ENCODE data around the gene IRX4.

DNA sequence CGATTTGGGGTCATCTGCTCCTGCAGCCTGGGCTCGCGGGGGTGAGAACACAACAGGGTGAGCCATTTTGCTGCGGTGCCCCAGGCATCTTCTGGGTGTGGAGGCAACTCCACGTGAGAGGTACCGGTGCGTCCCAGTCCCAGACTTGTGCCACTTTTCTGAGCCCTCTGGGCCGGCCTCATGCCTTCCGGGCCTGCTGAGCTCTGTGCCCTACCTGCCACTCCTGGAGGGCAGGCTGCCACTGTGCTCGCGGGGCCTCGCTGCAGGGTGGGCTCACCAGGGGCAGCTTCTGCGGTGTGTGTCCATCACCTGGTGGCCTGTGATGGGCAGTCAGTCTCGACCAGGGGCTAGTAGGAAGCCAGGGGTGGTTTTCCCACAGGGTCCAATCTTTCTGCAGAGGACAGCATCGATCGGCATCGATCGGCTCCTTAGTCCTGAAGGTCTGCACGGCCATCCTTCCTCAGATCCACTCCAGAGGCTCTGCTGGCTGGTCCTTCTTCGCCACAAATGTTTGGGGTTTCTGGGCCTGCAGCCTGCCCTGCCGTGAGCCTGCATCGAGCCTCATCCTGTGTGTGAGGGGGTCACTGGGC, 22.6 kb downstream of the IRX4 start:
- TF ChIP-seq POLR2AphosphoS5 (IDR thresholded peaks at IDR 0.05; ENCODE audit: insufficient read depth, low read depth, low read length) (no peak), POLR2A (IDR thresholded peaks at IDR 0.05; ENCODE audit: low read depth, low read length) (no peak), GATA2 (IDR thresholded peaks at IDR 0.05; ENCODE audit: insufficient read depth, insufficient read length, low read depth, low read length) (no peak), EZH2 (IDR thresholded peaks at IDR 0.05; ENCODE audit: borderline replicate concordance, low read depth, low read length, severe bottlenecking) (no peak), JUN (IDR thresholded peaks at IDR 0.05; ENCODE audit: borderline replicate concordance, insufficient read depth, insufficient read length, low read depth) (no peak), MYC (IDR thresholded peaks at IDR 0.05; ENCODE audit: low read depth, low read length) (no peak)
- TF ChIP-seq, protein P1, sequence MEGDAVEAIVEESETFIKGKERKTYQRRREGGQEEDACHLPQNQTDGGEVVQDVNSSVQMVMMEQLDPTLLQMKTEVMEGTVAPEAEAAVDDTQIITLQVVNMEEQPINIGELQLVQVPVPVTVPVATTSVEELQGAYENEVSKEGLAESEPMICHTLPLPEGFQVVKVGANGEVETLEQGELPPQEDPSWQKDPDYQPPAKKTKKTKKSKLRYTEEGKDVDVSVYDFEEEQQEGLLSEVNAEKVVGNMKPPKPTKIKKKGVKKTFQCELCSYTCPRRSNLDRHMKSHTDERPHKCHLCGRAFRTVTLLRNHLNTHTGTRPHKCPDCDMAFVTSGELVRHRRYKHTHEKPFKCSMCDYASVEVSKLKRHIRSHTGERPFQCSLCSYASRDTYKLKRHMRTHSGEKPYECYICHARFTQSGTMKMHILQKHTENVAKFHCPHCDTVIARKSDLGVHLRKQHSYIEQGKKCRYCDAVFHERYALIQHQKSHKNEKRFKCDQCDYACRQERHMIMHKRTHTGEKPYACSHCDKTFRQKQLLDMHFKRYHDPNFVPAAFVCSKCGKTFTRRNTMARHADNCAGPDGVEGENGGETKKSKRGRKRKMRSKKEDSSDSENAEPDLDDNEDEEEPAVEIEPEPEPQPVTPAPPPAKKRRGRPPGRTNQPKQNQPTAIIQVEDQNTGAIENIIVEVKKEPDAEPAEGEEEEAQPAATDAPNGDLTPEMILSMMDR (IDR thresholded peaks at IDR 0.05; ENCODE audit: extremely low read depth in 1 of 2, insufficient read depth in 1 of 2, low read depth in 1 of 2, low read length in 2 of 2), result no peak
- TF ChIP-seq, protein P2, sequence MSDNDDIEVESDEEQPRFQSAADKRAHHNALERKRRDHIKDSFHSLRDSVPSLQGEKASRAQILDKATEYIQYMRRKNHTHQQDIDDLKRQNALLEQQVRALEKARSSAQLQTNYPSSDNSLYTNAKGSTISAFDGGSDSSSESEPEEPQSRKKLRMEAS (IDR thresholded peaks at IDR 0.05; ENCODE audit: insufficient read depth, insufficient read length), result no peak
